HCEC 1CT (cell line): ENCODE results near the gene GASK1A.

Source experiments
- DNase-seq: peaks from one replicate; pipeline ENCODE4 v3.0.0-alpha.2; 2017

Gene GASK1A

DNA sequence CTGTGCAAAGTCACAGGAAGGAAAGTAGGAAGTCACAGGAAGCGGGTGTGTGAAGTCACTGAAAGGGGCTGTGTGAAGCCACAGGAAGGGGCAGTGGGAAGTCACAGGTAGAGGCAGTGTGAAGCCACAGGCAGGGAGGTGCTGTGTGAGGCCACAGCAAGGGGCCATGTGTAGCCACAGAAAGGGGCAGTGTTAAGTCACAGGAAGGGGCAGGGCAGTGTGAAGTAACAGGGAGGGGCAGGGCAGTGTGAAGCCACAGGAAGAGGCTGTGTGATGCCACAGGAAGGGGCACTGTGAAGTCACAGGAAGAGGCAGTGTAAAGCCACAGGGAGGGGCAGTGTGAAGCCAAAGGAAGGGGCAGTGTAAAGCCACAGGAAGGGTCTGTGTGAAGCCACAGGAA lies 36.5 kb downstream of the GASK1A start:
- no peak for DNase-seq

- DNase-seq, result no peak
Measured at GRCh38 chr3:43015991-43016865, 37.1 kb downstream of the GASK1A start.

- DNase-seq, result no peak
Measured at GRCh38 chr3:43017004-43017403, 37.9 kb downstream of the GASK1A start.

- no peak for DNase-seq
Measured at GRCh38 chr3:43017593-43018195, 38.6 kb downstream of the GASK1A start.

DNA sequence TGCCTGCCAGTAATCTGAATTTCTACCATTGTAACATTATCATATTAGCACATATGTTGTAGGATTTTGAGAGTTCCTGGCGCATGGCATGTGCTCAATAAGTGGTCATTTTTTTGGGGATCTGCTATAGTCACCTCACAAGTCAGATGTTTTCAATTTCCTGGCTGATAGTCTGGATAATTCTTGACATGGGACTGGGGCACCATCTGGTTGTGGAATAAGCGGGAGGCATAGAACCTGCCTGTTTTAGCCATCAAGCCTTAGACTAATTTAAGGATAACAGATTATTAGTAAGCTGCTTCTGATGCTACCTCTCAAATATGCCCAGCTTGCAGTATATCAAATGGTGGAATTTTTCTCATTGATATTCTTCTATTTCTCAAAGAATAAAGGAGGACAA lies 39.1 kb downstream of the GASK1A start:
- DNase-seq, result no peak

- DNase-seq, result no peak
Measured at GRCh38 chr3:43019006-43019809, 40.1 kb downstream of the GASK1A start.

- DNase-seq, result no peak
Measured at GRCh38 chr3:43019826-43020225, 40.7 kb downstream of the GASK1A start.

DNA sequence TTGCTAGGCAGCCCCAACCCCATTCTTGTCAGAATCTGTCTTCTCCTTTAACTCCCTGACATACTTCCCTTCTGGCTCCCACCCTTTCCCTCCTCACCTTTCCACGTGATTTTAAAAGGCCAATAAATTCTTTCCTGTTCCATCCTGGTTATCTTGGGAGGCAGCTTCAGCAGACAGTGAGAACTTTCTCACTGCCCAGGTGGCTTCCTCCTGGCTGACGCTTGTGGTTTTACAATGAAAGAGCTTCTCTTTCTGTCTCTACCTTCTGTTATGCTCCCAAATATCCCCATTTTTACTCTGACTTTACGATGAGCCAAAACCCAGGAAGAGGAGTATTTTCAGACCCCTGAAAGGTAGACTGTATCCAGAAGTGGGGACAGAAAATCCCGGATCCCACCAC lies 42.1 kb downstream of the GASK1A start:
- no peak for DNase-seq

DNA sequence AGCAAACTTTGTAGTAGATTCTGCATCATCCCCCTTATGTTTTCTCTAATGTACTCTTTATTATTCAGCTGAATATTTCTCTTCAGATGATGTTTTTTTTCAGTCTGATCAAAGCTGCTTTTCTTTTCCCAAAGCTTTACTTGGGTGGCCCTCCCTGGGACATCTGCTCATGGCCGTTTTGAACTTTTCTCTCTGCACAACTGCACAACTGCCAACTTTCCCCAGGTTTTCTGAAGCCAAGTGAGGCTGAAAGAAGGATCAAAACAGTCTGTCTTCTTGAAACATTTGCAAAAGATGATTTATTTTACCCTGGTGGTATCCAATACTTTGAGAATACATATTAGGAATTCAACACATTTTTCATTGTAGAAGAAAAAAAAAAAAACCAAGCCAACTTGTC lies 43.0 kb downstream of the GASK1A start:
- no peak for DNase-seq

- no peak for DNase-seq
Measured at GRCh38 chr3:43023066-43023465, 44.0 kb downstream of the GASK1A start.

GRCh38 chr3:43023746-43024145 lies 44.6 kb downstream of the GASK1A start:
- no peak for DNase-seq

- no peak for DNase-seq
Measured at GRCh38 chr3:43024181-43024885, 45.2 kb downstream of the GASK1A start.

GRCh38 chr3:43025423-43025822 lies 46.3 kb downstream of the GASK1A start:
- no peak for DNase-seq

- no peak for DNase-seq
Measured at GRCh38 chr3:43028001-43028400, 48.9 kb downstream of the GASK1A start.

DNA sequence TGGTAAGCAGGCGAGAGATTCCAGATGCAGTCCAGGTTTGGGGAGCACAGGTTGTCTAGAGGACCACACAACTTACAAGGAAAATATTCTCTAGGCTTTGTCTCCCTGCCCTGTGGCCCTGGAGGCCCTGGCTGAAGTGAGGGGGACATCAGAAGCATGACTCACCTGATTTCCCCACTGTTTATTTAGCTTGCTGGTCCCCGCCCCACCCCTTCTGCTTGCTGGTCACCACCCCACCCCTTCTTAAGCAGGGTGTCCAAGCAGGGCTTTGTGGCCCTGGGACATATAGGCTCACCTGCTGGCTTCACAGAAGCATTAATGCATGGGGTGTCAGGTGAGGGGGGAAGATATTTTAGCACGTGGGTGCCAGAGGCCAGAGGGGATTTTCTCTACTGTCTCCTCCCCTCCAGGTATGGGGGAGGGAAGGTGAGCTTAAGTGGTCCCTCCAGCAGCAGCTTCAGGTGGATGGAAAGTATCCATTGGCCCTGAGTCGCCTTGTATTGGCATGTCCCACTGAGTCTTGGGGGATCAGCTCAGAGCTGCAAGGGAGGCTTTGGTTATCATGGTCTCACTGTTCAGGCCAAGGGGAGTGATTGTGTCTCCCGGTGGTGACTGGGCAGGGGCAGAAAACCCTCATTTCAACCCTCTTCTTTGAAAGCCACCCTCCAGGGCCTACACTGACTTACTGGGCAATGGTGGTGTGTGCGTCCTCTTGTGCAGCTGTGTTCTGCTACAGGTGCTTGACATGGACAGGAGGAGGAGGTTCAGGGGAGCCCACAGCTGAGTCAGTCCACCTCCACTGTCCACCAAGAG lies 49.8 kb downstream of the GASK1A start:
- DNase-seq, result no peak

DNA sequence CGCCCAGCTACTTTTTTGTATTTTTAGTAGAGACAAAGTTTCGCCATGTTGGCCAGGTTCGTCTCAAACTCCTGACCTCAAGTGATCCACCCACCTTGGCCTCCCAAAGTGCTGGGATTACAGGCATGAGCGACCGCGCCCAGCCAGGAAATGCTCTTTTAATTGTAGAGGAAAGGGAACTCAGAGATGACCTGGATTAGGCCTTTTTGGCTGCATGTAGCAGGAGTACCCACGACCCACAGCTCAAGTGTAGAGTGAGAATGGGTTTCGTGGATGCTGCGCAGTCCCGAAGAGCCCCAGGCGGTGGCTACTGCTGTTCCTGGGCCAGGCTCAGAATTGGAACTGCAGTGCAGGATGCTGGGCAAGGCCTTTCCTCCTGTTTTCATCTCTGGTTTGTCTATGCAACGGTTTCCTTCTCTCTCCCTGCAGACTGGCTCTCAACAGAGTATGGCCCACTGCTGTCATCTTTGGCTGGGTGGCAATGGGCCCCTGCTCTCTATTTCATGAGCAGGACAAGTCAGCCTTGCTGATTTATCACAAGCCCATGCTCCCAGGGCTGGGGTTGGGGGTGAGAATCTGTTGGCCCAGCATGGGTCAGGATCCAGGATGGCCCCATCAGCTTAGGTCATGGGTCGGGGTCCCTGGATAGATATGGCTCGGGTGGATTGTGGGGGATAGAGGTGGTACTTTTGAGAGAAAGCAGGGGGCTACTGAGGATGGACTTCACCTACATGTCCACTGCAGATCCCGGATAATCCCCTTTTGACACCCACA lies 51.2 kb downstream of the GASK1A start:
- no peak for DNase-seq

DNA sequence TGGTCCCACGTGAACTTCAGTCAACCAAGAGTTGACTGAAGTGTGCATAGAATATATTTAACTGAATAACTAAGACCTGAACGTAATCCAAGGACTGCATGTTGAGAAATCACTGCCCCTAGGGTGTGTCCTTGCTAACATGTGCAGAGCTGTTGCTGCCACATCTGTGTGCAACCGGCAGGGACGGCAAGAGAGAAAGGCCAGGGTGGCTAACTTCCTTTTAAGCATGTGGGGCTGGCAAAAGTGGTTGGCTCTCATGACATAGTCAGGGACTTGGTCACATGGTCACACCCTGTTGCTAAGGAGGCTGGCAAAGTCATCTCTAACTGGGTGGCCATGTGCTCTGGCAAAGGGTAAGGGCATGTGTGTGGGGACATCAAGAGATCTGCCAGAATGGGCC lies 52.4 kb downstream of the GASK1A start:
- DNase-seq, result no peak

DNA sequence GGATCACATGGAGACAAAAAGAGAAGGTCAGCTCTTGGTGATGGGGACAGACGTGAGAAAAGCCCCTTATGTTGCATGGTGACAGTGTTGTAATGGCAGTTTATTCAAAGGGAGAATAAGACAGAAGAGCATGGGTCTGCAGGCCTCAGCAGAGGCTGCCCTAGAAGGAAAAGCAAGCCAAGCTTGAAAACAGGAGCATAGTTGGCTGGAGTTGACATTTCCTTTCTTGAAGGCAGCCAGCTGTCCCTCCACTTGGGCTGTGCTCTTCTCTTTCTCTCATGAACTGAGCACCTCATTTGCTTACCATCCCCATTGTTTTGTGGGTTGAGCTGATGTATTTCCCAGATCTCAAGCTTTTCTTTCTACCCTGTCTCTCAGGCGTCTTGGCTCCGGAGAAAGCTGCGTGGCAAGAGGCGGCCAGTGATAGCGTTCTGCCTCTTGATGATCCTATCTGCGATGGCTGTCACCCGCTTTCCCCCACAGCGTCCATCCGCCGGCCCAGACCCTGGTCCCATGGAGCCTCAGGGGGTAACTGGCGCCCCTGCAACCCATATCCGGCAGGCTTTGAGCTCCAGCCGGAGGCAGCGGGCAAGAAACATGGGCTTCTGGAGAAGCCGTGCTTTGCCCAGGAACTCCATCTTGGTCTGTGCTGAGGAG lies 52.9 kb downstream of the GASK1A start:
- no peak for DNase-seq

DNA sequence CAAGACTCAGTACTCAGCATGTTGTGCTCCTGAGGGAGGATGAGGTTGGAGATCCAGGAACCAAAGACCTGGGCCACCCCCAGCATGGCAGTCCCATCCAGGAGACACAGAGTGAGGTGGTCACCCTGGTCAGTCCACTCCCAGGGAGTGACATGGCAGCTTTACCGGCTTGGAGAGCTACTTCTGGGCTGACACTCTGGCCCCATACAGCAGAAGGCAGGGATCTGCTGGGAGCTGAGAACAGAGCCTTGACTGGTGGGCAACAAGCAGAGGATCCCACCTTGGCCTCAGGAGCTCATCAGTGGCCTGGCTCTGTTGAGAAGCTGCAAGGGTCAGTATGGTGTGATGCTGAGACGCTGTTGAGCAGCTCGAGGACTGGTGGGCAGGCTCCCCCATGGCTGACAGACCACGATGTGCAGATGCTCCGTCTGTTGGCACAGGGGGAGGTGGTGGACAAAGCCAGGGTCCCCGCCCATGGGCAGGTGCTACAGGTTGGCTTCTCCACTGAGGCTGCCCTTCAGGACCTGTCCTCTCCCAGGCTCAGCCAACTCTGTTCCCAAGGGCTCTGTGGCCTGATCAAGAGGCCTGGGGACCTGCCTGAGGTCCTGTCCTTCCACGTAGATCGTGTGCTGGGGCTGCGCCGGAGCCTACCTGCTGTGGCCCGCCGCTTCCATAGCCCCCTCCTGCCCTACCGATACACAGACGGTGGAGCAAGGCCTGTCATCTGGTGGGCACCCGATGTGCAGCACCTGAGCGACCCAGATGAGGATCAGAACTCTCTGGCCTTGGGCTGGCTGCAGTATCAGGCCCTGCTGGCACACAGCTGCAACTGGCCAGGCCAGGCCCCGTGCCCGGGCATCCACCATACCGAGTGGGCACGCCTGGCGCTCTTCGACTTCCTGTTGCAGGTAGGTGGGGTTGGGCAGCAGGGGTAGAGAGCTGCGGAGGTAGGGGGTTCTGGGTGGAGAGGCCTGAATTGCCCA lies 53.8 kb downstream of the GASK1A start:
- DNase-seq, result no peak

DNA sequence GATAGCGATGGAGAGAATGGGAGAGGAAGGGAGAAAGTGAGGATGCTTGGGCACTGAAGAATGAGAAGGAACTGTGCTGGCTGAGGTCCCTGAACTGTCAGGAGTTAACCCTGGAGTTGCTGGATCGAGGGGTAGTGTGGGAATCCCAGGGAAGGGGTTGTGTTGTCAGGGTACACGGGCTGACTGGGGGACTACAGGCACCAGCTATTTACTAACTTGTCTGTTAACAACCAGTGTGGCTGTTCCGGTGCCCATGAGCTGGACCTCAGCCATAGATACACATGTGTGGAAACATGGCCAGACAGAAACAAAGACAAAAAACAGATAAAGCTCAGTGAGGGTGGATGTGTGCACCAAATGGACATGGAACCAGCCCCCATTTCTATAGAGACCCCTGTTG lies 55.1 kb downstream of the GASK1A start:
- DNase-seq, result no peak
